Smooth muscle cell of the brain vasculature (primary cell): Measurements from ENCODE around the gene PGPEP1.
A peak's percentile ranks its signal among the peaks of the same experiment; 100 is the strongest.
"Not testable (repeated sequence)": the region's sequence is repeated elsewhere in the genome, so short reads cannot be mapped to it uniquely, and the experiment has no call there.

ENCODE experiments used
- DNase-seq: peaks from one replicate; pipeline ENCODE4 v3.0.0-alpha.2; 2012; ENCODE audit warnings: low read depth, low spot score

The PGPEP1 gene

GRCh38 chr19:18332917-18333530, 7.4 kb upstream of the PGPEP1 start:
- DNase-seq, result no peak

- no peak for DNase-seq
Observed at GRCh38 chr19:18333680-18334079, 6.7 kb upstream of the PGPEP1 start.

- no peak for DNase-seq
Observed at GRCh38 chr19:18336121-18336520, 4.3 kb upstream of the PGPEP1 start.

- DNase-seq, result no peak
Observed at GRCh38 chr19:18338541-18338940, 1.9 kb upstream of the PGPEP1 start.

- no peak for DNase-seq
Observed at GRCh38 chr19:18339723-18340122, 675 bp upstream of the PGPEP1 start.

GRCh38 chr19:18340990-18341868, 831 bp downstream of the PGPEP1 start:
- DNase-seq, result no peak

- no peak for DNase-seq
Observed at GRCh38 chr19:18342090-18342632, 1.8 kb downstream of the PGPEP1 start.

GRCh38 chr19:18344582-18344950, 4.2 kb downstream of the PGPEP1 start:
- DNase-seq, result no peak

GRCh38 chr19:18345296-18345695, 4.9 kb downstream of the PGPEP1 start:
- no peak for DNase-seq

- no peak for DNase-seq
Observed at GRCh38 chr19:18346091-18346490, 5.7 kb downstream of the PGPEP1 start.

GRCh38 chr19:18348171-18348570, 7.8 kb downstream of the PGPEP1 start:
- DNase-seq, result no peak

- not testable (repeated sequence) for DNase-seq
Observed at GRCh38 chr19:18348818-18349339, 8.5 kb downstream of the PGPEP1 start.

GRCh38 chr19:18349524-18350128, 9.2 kb downstream of the PGPEP1 start:
- DNase-seq, result peak; percentile 46

GRCh38 chr19:18350490-18350889, 10.1 kb downstream of the PGPEP1 start:
- no peak for DNase-seq

GRCh38 chr19:18351544-18351943, 11.1 kb downstream of the PGPEP1 start:
- DNase-seq, result no peak

- no peak for DNase-seq
Observed at GRCh38 chr19:18353378-18354005, 13.1 kb downstream of the PGPEP1 start.

- not testable (repeated sequence) for DNase-seq
Observed at GRCh38 chr19:18354743-18355142, 14.3 kb downstream of the PGPEP1 start.

GRCh38 chr19:18357041-18357440, 16.6 kb downstream of the PGPEP1 start:
- DNase-seq, result no peak

GRCh38 chr19:18361646-18362045, 21.2 kb downstream of the PGPEP1 start:
- no peak for DNase-seq

GRCh38 chr19:18362934-18363542, 22.6 kb downstream of the PGPEP1 start:
- no peak for DNase-seq

GRCh38 chr19:18363787-18364186, 23.4 kb downstream of the PGPEP1 start:
- DNase-seq, result no peak
